ENCODE data around the gene FAM170A.

The FAM170A gene

DNA sequence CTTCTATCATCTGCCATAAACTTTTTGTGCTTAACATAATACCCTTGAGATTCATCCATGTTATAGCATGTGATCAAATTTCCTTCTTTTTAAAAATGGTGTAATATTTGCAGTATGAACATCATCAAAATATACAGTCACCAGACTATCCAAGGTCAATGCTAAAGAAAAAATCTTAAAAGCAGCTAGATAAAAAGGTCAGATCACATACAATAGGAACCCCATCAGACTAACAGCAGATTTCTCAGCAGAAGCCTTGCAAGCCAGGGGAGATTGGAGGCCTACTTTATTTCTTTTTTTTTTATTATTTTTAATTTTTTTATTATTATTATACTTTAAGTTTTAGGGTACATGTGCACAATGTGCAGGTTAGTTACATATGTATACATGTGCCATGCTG is 37.2 kb downstream of the FAM170A start:
- no peak for TF ChIP-seq TEAD4 (IDR thresholded peaks at IDR 0.05)
- TF ChIP-seq EP300 (IDR thresholded peaks at IDR 0.05; ENCODE audit: borderline replicate concordance): no peak
- TF ChIP-seq TAF1 (IDR thresholded peaks at IDR 0.05; ENCODE audit: low read depth): no peak
- no peak for TF ChIP-seq RAD21 (IDR thresholded peaks at IDR 0.05; ENCODE audit: low read depth)
- no peak for TF ChIP-seq EGR1 (IDR thresholded peaks at IDR 0.05)
- TF ChIP-seq TCF12 (IDR thresholded peaks at IDR 0.05; ENCODE audit: low read depth): no peak
- TF ChIP-seq CREB1 (IDR thresholded peaks at IDR 0.05; ENCODE audit: low read depth): no peak
- TF ChIP-seq CEBPB (IDR thresholded peaks at IDR 0.05): no peak
- no peak for TF ChIP-seq YY1 (IDR thresholded peaks at IDR 0.05; ENCODE audit: low read depth)
- TF ChIP-seq, protein P1, sequence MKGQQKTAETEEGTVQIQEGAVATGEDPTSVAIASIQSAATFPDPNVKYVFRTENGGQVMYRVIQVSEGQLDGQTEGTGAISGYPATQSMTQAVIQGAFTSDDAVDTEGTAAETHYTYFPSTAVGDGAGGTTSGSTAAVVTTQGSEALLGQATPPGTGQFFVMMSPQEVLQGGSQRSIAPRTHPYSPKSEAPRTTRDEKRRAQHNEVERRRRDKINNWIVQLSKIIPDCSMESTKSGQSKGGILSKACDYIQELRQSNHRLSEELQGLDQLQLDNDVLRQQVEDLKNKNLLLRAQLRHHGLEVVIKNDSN (IDR thresholded peaks at IDR 0.05): no peak

DNA sequence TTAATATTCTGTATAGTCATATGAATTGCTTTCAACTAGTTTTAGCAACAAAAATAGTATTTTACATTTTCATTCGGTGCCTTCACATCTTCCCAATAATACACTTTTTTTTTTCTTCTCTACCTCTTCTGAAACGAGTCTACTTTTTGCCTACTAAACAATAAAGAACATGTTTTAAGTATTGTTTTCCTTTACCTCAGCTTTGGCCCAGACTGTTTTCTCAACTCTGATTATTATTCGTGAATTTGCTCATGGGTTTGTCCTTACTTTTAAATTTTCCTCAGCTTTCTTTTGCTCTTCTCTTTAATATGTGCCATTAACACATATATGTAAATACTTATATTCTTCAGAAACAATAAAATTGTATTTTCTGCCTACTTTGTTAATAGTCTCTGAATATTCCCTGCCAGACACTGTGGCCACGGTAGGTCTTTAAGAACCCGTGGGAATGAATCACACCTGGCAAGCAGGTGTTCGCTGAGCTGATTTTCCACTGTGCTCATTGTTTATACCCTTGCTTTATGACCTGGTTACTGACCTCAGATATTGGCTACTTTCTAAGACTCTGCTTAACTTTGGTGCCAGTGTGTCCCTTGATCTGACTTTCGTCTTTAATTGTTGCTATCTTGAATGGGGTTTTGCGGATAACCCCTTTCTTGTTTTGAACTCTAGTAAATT is 49.1 kb downstream of the FAM170A start:
- TF ChIP-seq EGR1 (IDR thresholded peaks at IDR 0.05) (no peak), CREB1 (IDR thresholded peaks at IDR 0.05; ENCODE audit: low read depth) (no peak), EP300 (IDR thresholded peaks at IDR 0.05; ENCODE audit: borderline replicate concordance) (no peak), ZBTB7A (IDR thresholded peaks at IDR 0.05; ENCODE audit: low read depth) (no peak), YY1 (IDR thresholded peaks at IDR 0.05; ENCODE audit: low read depth) (no peak), FOXM1 (IDR thresholded peaks at IDR 0.05; ENCODE audit: borderline replicate concordance, low read depth) (no peak), TCF12 (IDR thresholded peaks at IDR 0.05; ENCODE audit: low read depth) (no peak), NFIC (IDR thresholded peaks at IDR 0.05) (no peak), RAD21 (IDR thresholded peaks at IDR 0.05; ENCODE audit: low read depth) (no peak), TEAD4 (IDR thresholded peaks at IDR 0.05) (no peak), TAF1 (IDR thresholded peaks at IDR 0.05; ENCODE audit: low read depth) (no peak), CEBPB (IDR thresholded peaks at IDR 0.05) (no peak)
- TF ChIP-seq, protein P1 (IDR thresholded peaks at IDR 0.05): no peak
- TF ChIP-seq, protein P2, sequence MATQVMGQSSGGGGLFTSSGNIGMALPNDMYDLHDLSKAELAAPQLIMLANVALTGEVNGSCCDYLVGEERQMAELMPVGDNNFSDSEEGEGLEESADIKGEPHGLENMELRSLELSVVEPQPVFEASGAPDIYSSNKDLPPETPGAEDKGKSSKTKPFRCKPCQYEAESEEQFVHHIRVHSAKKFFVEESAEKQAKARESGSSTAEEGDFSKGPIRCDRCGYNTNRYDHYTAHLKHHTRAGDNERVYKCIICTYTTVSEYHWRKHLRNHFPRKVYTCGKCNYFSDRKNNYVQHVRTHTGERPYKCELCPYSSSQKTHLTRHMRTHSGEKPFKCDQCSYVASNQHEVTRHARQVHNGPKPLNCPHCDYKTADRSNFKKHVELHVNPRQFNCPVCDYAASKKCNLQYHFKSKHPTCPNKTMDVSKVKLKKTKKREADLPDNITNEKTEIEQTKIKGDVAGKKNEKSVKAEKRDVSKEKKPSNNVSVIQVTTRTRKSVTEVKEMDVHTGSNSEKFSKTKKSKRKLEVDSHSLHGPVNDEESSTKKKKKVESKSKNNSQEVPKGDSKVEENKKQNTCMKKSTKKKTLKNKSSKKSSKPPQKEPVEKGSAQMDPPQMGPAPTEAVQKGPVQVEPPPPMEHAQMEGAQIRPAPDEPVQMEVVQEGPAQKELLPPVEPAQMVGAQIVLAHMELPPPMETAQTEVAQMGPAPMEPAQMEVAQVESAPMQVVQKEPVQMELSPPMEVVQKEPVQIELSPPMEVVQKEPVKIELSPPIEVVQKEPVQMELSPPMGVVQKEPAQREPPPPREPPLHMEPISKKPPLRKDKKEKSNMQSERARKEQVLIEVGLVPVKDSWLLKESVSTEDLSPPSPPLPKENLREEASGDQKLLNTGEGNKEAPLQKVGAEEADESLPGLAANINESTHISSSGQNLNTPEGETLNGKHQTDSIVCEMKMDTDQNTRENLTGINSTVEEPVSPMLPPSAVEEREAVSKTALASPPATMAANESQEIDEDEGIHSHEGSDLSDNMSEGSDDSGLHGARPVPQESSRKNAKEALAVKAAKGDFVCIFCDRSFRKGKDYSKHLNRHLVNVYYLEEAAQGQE (IDR thresholded peaks at IDR 0.05; ENCODE audit: low read depth): no peak
- TF ChIP-seq, protein P3, sequence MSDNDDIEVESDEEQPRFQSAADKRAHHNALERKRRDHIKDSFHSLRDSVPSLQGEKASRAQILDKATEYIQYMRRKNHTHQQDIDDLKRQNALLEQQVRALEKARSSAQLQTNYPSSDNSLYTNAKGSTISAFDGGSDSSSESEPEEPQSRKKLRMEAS (IDR thresholded peaks at IDR 0.05): no peak

DNA sequence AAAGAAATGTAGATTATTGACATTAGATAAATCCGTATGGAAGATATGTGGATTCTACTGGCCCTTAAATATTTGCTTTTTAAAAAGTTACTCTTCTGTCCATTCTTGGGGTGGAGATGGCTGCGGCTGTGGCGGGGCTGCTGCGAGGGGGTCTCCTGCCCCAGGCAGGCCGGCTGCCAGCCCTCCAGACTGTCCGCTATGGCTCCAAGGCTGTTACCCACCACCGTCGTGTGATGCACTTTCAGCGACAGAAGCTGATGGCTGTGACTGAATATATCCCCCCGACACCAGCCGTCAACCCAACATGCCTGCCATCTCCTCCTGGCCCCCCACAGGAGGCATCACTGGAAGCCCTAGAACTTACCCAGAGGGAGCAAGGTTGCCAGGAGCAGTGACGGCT is 50.7 kb downstream of the FAM170A start:
- TF ChIP-seq EP300 (IDR thresholded peaks at IDR 0.05; ENCODE audit: borderline replicate concordance) (no peak), FOXM1 (IDR thresholded peaks at IDR 0.05; ENCODE audit: borderline replicate concordance, low read depth) (no peak), YY1 (IDR thresholded peaks at IDR 0.05; ENCODE audit: low read depth) (no peak), TCF12 (IDR thresholded peaks at IDR 0.05; ENCODE audit: low read depth) (no peak), TAF1 (IDR thresholded peaks at IDR 0.05; ENCODE audit: low read depth) (no peak), CREB1 (IDR thresholded peaks at IDR 0.05; ENCODE audit: low read depth) (no peak)
- TF ChIP-seq, protein P3 (IDR thresholded peaks at IDR 0.05): no peak
- TF ChIP-seq, protein P1 (IDR thresholded peaks at IDR 0.05): no peak

DNA sequence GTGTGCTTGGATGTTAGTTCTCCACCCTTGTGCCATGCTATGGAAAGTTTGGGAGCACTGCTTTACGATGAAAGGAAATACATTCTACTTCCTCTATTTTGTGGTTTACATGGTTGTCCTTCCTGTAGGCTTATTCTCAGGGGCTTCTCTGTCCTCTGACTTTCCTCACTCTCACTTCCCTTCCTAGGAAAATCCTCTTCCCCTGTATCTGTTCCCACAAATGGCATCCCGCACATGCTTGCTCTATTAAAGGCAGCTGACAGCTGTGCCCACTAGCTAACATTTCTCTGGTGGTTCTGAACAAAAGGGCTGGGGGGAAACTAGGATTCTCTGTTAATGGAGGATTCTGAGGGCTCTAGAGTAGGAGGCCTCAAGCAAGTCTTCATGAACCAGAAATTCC is 52.4 kb downstream of the FAM170A start:
- TF ChIP-seq CEBPB (IDR thresholded peaks at IDR 0.05) (no peak), NFIC (IDR thresholded peaks at IDR 0.05) (no peak), EGR1 (IDR thresholded peaks at IDR 0.05) (no peak), RAD21 (IDR thresholded peaks at IDR 0.05; ENCODE audit: low read depth) (no peak), YY1 (IDR thresholded peaks at IDR 0.05; ENCODE audit: low read depth) (no peak), CREB1 (IDR thresholded peaks at IDR 0.05; ENCODE audit: low read depth) (no peak), TCF12 (IDR thresholded peaks at IDR 0.05; ENCODE audit: low read depth) (no peak), TEAD4 (IDR thresholded peaks at IDR 0.05) (no peak), TAF1 (IDR thresholded peaks at IDR 0.05; ENCODE audit: low read depth) (no peak)
- TF ChIP-seq, protein P1 (IDR thresholded peaks at IDR 0.05): no peak
- TF ChIP-seq, protein P2 (IDR thresholded peaks at IDR 0.05; ENCODE audit: low read depth): no peak

DNA sequence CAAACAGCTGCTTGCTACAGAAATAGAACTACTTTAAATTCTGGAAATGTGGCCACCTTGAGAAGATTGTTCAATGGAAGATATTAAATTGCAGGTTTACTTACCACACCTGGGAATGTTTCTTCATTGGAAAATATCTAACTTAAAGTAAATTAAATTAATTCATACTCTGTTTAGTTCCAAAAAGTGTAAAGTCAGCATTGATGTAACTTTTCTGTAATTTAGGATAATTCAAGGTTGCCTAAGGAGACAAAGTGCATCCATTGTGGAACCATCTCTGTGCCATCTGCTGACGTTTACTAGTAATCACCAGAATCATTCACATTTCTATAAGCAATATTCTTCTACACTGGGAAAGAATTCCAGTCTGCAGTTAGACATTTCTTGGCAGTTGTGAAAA is 53.0 kb downstream of the FAM170A start:
- TF ChIP-seq CEBPB (IDR thresholded peaks at IDR 0.05) (no peak), YY1 (IDR thresholded peaks at IDR 0.05; ENCODE audit: low read depth) (no peak), TAF1 (IDR thresholded peaks at IDR 0.05; ENCODE audit: low read depth) (no peak), FOXM1 (IDR thresholded peaks at IDR 0.05; ENCODE audit: borderline replicate concordance, low read depth) (no peak), CREB1 (IDR thresholded peaks at IDR 0.05; ENCODE audit: low read depth) (no peak), ZBTB7A (IDR thresholded peaks at IDR 0.05; ENCODE audit: low read depth) (no peak), RAD21 (IDR thresholded peaks at IDR 0.05; ENCODE audit: low read depth) (no peak), NFIC (IDR thresholded peaks at IDR 0.05) (no peak), TCF12 (IDR thresholded peaks at IDR 0.05; ENCODE audit: low read depth) (no peak), EGR1 (IDR thresholded peaks at IDR 0.05) (no peak), TEAD4 (IDR thresholded peaks at IDR 0.05) (no peak)
- TF ChIP-seq, protein P3 (IDR thresholded peaks at IDR 0.05): no peak
- TF ChIP-seq, protein P1 (IDR thresholded peaks at IDR 0.05): no peak
- TF ChIP-seq, protein P2 (IDR thresholded peaks at IDR 0.05; ENCODE audit: low read depth): no peak
